GM12878 (cell line): ENCODE data around the gene ALKBH1. TPM values are rescaled to one million over a fixed set of nuclear protein-coding genes. Genes with fewer than 3 reads are reported as not detected.

Source experiments
- CBX5 ChIP-seq: sonication (generic); IDR thresholded peaks from 2 replicates; pipeline ENCODE4 v1.6.1; 2016; ENCODE audit warnings: low read depth, moderate library complexity, mild to moderate bottlenecking, inconsistent platforms
- CHD1 ChIP-seq: IDR thresholded peaks from 2 replicates; pipeline ENCODE4 v1.6.1; 2012; ENCODE audit warnings: low read depth, low read length, improper control_type of control experiment
- CREM ChIP-seq: IDR thresholded peaks from 2 replicates; pipeline ENCODE4 v1.6.1; 2014; ENCODE audit warnings: antibody characterized with exemption, low read depth
- EED ChIP-seq: sonication (generic); IDR thresholded peaks from 2 replicates; pipeline ENCODE4 v1.6.1; 2016; ENCODE audit warnings: antibody characterized with exemption, low read depth
- FOXK2 ChIP-seq: fragments of 450-650 bp; IDR thresholded peaks from 2 replicates; pipeline ENCODE4 v1.6.1; 2017; ENCODE audit warnings: mild to moderate bottlenecking, moderate library complexity
- HDAC2 ChIP-seq: fragments of 200-600 bp; sonication (generic); IDR thresholded peaks from 2 replicates; pipeline ENCODE4 v1.6.1; 2017
- IKZF2 ChIP-seq, 2 experiments: fragments of 450-650 bp; IDR thresholded peaks; 2 replicates each; pipeline ENCODE4 v1.6.1; 2017; ENCODE audit warnings: mild to moderate bottlenecking in 2 of 2, moderate library complexity in 2 of 2
- MTA2 ChIP-seq: fragments of 450-650 bp; IDR thresholded peaks from 2 replicates; pipeline ENCODE4 v1.6.1; 2016; ENCODE audit warnings: low read depth, mild to moderate bottlenecking, moderate library complexity
- POLR2A ChIP-seq: IDR thresholded peaks from 2 replicates; pipeline ENCODE4 v1.6.1; 2011; ENCODE audit warnings: low read depth, mild to moderate bottlenecking, low read length
- SREBF2 ChIP-seq: IDR thresholded peaks from 2 replicates; pipeline ENCODE4 v1.6.1; 2012; ENCODE audit warnings: mild to moderate bottlenecking, low read length
- STAT1 ChIP-seq: fragments of 450-650 bp; conservative IDR thresholded peaks from 2 replicates; pipeline ENCODE4 v1.6.1; 2014; ENCODE audit warnings: antibody characterized with exemption, mild to moderate bottlenecking
- SUZ12 ChIP-seq: fragments of 200-600 bp; sonication (generic); IDR thresholded peaks from one replicate; pipeline ENCODE4 v1.6.1; 2018; ENCODE audit warnings: antibody characterized with exemption, mild to moderate bottlenecking; ENCODE audit not compliant: unreplicated experiment
- ZNF24 ChIP-seq: fragments of 450-650 bp; IDR thresholded peaks from 2 replicates; pipeline ENCODE4 v1.6.1; 2017; ENCODE audit warnings: antibody characterized with exemption, mild to moderate bottlenecking
- polyA plus RNA-seq, 11 experiments: library from polyadenylated mRNA; depleted of rRNA in 4 of 11; unstranded in 6 of 11; stranded (reverse) in 5 of 11; fragments of >200 nt; fragmentation: Nextera tagmentation in 4 of 11; fragmentation: Illumina TruSeq in 1 of 11; extraction: Ambion mirVana in 4 of 11; extraction: Trizol in 1 of 11; gene quantifications; 1 replicate in 1 of 11; 2 replicates in 10 of 11; pipeline versions ENCODE4 v1.2.1 to v1.2.3, GENCODE V29; 2011 to 2016; ENCODE audit warnings: inconsistent platforms in 2 of 11, missing spikeins in 2 of 11, low read depth in 1 of 11
- total RNA-seq, 4 experiments: library from RNA; depleted of rRNA in 3 of 4; stranded (reverse); fragments of >200 nt in 3 of 4; fragmentation: Illumina TruSeq in 1 of 4; extraction: Trizol in 1 of 4; gene quantifications; 2 replicates each; pipeline versions ENCODE4 v1.2.1 to v1.2.3, GENCODE V29; 2013 to 2021
- TF ChIP-seq, protein P1 (sequence below): fragments of 450-650 bp; IDR thresholded peaks from 2 replicates; pipeline ENCODE4 v1.6.1; 2016; ENCODE audit warnings: mild to moderate bottlenecking
- TF ChIP-seq, protein P2 (sequence below): IDR thresholded peaks from 2 replicates; pipeline ENCODE4 v1.6.1; 2012; ENCODE audit warnings: low read length, inconsistent platforms
- TF ChIP-seq, protein P3 (sequence below): fragments of 450-650 bp; IDR thresholded peaks from 2 replicates; pipeline ENCODE4 v1.6.1; 2017; ENCODE audit warnings: mild to moderate bottlenecking, moderate library complexity
- TF ChIP-seq, protein P4 (sequence below): fragments of 150-350 bp; IDR thresholded peaks from 2 replicates; pipeline ENCODE4 v1.6.1; 2014; ENCODE audit warnings: mild to moderate bottlenecking, low read depth, low read length
- TF ChIP-seq, protein P5 (sequence below): IDR thresholded peaks from 2 replicates; pipeline ENCODE4 v1.6.1; 2011; ENCODE audit warnings: borderline replicate concordance, low read depth, mild to moderate bottlenecking, moderate library complexity, mixed read lengths, low read length; ENCODE audit not compliant: insufficient read depth; ENCODE audit errors: extremely low read length
- TF ChIP-seq, protein P6 (sequence below): fragments of 450-650 bp; IDR thresholded peaks from 2 replicates; pipeline ENCODE4 v1.6.1; 2018; ENCODE audit warnings: mild to moderate bottlenecking, low read depth, moderate library complexity; ENCODE audit not compliant: partially characterized antibody

The ALKBH1 gene
- total and polyA plus RNA-seq, 10 of the 15 experiments (the other 5 are each of a cell fraction or from before 2014, with no cell fraction given), result 6.5 to 24.1 (median 17.0) TPM

DNA sequence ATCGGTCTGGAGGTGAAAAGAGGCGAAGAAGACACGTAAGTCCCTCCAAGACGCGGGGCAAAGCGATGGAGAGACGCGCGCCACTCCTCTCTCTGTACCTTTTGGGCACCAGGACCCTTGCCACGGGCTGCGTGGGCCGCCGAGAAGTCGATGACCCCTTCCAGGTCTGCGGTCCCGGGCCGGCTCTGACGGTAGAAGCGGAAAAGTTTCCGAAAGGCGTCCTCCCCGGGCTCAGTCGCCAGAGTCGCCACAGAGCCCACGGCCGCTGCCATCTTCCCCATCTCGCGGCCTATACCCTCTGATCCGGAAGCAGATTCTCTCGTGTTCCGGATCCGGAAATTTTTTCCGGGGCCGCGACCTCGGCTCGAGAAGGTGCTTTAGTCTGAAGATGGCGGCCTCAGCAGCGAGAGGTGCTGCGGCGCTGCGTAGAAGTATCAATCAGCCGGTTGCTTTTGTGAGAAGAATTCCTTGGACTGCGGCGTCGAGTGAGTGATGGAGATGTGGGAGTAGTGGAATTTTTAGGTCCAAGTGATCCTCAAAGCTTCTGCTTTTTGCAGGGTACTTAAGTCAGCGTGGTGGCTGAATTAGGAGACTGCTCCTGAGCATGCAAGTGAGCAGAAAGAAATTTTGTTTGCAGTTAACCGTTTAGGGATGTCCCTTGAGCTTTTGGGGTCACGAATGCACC, at the start of gene ALKBH1, which contains the start of gene SLIRP (continued):
- TF ChIP-seq, protein P1, sequence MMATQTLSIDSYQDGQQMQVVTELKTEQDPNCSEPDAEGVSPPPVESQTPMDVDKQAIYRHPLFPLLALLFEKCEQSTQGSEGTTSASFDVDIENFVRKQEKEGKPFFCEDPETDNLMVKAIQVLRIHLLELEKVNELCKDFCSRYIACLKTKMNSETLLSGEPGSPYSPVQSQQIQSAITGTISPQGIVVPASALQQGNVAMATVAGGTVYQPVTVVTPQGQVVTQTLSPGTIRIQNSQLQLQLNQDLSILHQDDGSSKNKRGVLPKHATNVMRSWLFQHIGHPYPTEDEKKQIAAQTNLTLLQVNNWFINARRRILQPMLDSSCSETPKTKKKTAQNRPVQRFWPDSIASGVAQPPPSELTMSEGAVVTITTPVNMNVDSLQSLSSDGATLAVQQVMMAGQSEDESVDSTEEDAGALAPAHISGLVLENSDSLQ, result no peak; the same call in 1 of the 2 replicates
- TF ChIP-seq, protein P2, sequence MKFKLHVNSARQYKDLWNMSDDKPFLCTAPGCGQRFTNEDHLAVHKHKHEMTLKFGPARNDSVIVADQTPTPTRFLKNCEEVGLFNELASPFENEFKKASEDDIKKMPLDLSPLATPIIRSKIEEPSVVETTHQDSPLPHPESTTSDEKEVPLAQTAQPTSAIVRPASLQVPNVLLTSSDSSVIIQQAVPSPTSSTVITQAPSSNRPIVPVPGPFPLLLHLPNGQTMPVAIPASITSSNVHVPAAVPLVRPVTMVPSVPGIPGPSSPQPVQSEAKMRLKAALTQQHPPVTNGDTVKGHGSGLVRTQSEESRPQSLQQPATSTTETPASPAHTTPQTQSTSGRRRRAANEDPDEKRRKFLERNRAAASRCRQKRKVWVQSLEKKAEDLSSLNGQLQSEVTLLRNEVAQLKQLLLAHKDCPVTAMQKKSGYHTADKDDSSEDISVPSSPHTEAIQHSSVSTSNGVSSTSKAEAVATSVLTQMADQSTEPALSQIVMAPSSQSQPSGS, result no peak
- TF ChIP-seq, protein P3, sequence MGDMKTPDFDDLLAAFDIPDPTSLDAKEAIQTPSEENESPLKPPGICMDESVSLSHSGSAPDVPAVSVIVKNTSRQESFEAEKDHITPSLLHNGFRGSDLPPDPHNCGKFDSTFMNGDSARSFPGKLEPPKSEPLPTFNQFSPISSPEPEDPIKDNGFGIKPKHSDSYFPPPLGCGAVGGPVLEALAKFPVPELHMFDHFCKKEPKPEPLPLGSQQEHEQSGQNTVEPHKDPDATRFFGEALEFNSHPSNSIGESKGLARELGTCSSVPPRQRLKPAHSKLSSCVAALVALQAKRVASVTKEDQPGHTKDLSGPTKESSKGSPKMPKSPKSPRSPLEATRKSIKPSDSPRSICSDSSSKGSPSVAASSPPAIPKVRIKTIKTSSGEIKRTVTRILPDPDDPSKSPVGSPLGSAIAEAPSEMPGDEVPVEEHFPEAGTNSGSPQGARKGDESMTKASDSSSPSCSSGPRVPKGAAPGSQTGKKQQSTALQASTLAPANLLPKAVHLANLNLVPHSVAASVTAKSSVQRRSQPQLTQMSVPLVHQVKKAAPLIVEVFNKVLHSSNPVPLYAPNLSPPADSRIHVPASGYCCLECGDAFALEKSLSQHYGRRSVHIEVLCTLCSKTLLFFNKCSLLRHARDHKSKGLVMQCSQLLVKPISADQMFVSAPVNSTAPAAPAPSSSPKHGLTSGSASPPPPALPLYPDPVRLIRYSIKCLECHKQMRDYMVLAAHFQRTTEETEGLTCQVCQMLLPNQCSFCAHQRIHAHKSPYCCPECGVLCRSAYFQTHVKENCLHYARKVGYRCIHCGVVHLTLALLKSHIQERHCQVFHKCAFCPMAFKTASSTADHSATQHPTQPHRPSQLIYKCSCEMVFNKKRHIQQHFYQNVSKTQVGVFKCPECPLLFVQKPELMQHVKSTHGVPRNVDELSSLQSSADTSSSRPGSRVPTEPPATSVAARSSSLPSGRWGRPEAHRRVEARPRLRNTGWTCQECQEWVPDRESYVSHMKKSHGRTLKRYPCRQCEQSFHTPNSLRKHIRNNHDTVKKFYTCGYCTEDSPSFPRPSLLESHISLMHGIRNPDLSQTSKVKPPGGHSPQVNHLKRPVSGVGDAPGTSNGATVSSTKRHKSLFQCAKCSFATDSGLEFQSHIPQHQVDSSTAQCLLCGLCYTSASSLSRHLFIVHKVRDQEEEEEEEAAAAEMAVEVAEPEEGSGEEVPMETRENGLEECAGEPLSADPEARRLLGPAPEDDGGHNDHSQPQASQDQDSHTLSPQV, result no peak
- TF ChIP-seq, protein P4, sequence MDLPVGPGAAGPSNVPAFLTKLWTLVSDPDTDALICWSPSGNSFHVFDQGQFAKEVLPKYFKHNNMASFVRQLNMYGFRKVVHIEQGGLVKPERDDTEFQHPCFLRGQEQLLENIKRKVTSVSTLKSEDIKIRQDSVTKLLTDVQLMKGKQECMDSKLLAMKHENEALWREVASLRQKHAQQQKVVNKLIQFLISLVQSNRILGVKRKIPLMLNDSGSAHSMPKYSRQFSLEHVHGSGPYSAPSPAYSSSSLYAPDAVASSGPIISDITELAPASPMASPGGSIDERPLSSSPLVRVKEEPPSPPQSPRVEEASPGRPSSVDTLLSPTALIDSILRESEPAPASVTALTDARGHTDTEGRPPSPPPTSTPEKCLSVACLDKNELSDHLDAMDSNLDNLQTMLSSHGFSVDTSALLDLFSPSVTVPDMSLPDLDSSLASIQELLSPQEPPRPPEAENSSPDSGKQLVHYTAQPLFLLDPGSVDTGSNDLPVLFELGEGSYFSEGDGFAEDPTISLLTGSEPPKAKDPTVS, result no peak
- no peak; the same call in 1 of the 2 replicates for TF ChIP-seq STAT1
- no peak for TF ChIP-seq ZNF24
- TF ChIP-seq POLR2A, result peak; percentile 97
- no peak for TF ChIP-seq SUZ12
- TF ChIP-seq FOXK2, result no peak
- no peak for TF ChIP-seq EED
- TF ChIP-seq, protein P5, sequence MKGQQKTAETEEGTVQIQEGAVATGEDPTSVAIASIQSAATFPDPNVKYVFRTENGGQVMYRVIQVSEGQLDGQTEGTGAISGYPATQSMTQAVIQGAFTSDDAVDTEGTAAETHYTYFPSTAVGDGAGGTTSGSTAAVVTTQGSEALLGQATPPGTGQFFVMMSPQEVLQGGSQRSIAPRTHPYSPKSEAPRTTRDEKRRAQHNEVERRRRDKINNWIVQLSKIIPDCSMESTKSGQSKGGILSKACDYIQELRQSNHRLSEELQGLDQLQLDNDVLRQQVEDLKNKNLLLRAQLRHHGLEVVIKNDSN, result no peak
- peak; percentile 64; the same call in 1 of the 2 replicates for TF ChIP-seq CREM
- TF ChIP-seq, protein P6, sequence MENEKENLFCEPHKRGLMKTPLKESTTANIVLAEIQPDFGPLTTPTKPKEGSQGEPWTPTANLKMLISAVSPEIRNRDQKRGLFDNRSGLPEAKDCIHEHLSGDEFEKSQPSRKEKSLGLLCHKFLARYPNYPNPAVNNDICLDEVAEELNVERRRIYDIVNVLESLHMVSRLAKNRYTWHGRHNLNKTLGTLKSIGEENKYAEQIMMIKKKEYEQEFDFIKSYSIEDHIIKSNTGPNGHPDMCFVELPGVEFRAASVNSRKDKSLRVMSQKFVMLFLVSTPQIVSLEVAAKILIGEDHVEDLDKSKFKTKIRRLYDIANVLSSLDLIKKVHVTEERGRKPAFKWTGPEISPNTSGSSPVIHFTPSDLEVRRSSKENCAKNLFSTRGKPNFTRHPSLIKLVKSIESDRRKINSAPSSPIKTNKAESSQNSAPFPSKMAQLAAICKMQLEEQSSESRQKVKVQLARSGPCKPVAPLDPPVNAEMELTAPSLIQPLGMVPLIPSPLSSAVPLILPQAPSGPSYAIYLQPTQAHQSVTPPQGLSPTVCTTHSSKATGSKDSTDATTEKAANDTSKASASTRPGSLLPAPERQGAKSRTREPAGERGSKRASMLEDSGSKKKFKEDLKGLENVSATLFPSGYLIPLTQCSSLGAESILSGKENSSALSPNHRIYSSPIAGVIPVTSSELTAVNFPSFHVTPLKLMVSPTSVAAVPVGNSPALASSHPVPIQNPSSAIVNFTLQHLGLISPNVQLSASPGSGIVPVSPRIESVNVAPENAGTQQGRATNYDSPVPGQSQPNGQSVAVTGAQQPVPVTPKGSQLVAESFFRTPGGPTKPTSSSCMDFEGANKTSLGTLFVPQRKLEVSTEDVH, result peak; percentile 71
- TF ChIP-seq CHD1, result no peak
- TF ChIP-seq HDAC2, result peak; percentile 86; the same call in 1 of the 2 replicates
- peak; percentile 97 for TF ChIP-seq MTA2
- peak; percentile 53; the same call in 1 of the 2 replicates for TF ChIP-seq SREBF2
- 0 out of 2 replicates have a peak, but pooled peaks have one; percentile 62 for TF ChIP-seq CBX5
- TF ChIP-seq IKZF2 (IDR thresholded peaks at IDR 0.05), result no peak
